ENCODE measurements around the gene TRIM39.
A peak's percentile ranks its signal among the peaks of the same experiment; 100 is the strongest.
"Not testable (repeated sequence)": the region's sequence is repeated elsewhere in the genome, so short reads cannot be mapped to it uniquely, and the experiment has no call there.

The TRIM39 gene

DNA sequence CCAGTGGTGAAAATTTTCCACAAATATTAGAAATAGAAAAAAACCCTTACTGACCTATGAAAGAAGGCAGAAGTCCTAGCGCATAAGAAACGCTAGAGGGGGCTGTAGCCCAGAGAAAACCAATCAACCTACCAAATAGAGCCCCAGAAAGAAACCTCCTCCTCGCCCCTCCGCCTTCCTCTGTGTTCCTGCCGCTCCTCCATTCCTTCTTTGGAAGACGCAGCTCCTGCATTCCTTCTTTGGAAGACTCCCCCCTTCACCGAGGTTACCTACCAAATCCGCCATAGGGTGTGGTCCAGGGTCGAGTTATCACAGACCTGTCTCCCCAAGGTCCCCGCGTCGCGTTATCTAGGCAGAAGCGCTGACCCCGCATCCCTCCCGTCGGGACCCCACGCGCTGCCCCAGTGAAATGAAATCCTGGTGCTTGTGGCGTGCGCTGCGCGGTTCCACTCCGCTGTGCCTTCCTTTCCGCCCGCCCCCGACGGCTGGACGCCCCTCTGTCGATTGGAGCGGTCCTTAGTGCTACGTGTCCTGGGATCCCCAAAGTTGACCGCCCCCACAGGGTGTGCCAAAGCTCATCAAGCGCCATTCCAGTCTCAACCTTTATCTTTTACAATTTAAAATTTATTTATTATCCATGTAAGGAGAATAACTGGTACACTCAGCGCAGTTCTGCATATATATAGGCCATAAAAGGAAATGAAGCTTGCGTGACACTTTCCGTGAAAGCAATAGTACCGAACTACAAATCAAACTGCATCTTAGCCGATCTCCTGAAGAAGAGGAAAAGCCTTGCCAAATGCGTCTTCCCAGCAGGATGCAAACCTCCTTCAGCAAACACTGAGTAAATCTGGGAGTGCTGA is 31.2 kb downstream of the TRIM39 start:
- peak; percentile 17 for DNase-seq (ENCODE audit: low read depth, low spot score)
- TF ChIP-seq, protein P1, sequence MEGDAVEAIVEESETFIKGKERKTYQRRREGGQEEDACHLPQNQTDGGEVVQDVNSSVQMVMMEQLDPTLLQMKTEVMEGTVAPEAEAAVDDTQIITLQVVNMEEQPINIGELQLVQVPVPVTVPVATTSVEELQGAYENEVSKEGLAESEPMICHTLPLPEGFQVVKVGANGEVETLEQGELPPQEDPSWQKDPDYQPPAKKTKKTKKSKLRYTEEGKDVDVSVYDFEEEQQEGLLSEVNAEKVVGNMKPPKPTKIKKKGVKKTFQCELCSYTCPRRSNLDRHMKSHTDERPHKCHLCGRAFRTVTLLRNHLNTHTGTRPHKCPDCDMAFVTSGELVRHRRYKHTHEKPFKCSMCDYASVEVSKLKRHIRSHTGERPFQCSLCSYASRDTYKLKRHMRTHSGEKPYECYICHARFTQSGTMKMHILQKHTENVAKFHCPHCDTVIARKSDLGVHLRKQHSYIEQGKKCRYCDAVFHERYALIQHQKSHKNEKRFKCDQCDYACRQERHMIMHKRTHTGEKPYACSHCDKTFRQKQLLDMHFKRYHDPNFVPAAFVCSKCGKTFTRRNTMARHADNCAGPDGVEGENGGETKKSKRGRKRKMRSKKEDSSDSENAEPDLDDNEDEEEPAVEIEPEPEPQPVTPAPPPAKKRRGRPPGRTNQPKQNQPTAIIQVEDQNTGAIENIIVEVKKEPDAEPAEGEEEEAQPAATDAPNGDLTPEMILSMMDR (IDR thresholded peaks at IDR 0.05; ENCODE audit: insufficient read depth, low read length, missing control alignments): peak; percentile 47
- POLR2A ChIA-PET: no interaction called here
- H3K4me3 ChIP-seq (ENCODE audit: low read depth, low read length): peak overlapping the region; percentile 57
- CTCF ChIA-PET: interaction anchor here (0.8 to 3.6 kb wide), 29 partner anchors 10 to 185 kb away, joined by 3 to 34 read pairs (median 5); partner anchors contain the start of gene RPP21

DNA sequence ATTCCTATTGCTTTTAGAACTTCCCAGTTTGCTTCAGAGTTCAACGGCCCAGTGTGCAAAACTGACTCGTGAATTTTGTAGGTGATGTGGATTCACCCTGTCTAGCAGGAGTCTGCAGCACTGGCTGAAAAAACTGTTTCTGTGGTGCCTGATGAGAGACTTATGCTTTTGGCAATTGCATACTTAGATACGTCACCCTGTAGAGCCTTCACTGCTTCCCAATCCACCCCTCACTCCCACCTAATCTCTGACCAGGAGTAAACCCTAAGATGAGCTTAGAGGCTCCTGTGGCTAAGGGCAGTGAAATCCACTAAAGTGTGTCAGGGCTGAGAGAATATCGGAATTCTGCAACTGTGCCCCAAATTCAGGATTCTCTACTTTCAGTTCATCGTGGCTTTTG is 32.5 kb downstream of the TRIM39 start:
- TF ChIP-seq, protein P1 (IDR thresholded peaks at IDR 0.05; ENCODE audit: insufficient read depth, low read length, missing control alignments): no peak
- no peak overlapping the region for H3K4me3 ChIP-seq (ENCODE audit: low read depth, low read length)
- POLR2A ChIA-PET: no interaction called here
- CTCF ChIA-PET: interaction anchor here (0.9 to 3.6 kb wide), 19 partner anchors 10 to 152 kb away, joined by 3 to 34 read pairs (median 6); partner anchors contain the start of gene RPP21
- no peak for DNase-seq (ENCODE audit: low read depth, low spot score)

DNA sequence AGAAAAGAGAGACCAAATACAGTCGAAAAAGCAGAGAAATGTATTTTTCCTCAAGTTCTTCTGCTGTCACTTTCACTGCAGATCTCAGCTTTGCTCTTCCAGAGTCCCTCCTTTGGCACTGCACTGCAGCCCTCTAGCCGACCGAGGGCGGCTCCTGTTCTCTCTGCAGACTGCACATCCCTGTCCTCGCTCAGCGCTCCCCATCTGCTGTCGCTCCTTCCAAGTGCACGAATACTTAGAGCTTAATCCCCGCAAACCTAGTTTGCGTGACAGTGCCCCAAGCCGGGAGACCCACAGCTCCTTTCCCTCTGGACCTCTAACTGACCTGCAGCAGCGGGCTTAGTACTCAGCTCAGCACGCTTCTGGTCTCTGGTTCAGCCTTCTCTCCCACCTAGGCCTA is 33.4 kb downstream of the TRIM39 start:
- no peak overlapping the region for H3K4me3 ChIP-seq (ENCODE audit: low read depth, low read length)
- CTCF ChIA-PET: interaction anchor here (0.9 to 3.6 kb wide), 5 partner anchors 9 to 37 kb away, joined by 3 to 34 read pairs (median 10); no protein-coding TSS in a partner anchor
- POLR2A ChIA-PET: no interaction called here
- no peak for DNase-seq (ENCODE audit: low read depth, low spot score)
- TF ChIP-seq, protein P1 (IDR thresholded peaks at IDR 0.05; ENCODE audit: insufficient read depth, low read length, missing control alignments): no peak

DNA sequence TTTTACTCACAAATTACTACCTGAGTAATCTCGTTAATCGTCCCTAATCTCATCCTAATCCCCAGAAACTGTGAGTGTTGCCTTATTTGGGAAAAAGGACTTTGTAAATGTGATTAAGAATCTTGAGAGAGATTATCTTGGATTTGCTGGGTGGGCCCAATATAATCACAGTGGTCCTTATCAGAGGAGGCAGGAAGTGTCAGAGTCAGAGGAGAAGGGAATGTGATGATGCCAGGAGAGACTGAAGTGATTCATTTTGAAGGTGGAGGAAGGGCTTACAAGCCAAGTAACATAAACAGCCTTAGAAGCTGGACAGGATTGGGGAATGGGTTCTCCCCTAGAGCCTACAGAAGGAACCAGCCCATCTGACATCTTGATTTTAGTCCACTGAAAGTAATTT is 34.9 kb downstream of the TRIM39 start:
- CTCF ChIA-PET: no interaction called here
- DNase-seq (ENCODE audit: low read depth, low spot score): no peak
- POLR2A ChIA-PET: no interaction called here
- H3K4me3 ChIP-seq (ENCODE audit: low read depth, low read length): no peak overlapping the region
- TF ChIP-seq, protein P1 (IDR thresholded peaks at IDR 0.05; ENCODE audit: insufficient read depth, low read length, missing control alignments): no peak

DNA sequence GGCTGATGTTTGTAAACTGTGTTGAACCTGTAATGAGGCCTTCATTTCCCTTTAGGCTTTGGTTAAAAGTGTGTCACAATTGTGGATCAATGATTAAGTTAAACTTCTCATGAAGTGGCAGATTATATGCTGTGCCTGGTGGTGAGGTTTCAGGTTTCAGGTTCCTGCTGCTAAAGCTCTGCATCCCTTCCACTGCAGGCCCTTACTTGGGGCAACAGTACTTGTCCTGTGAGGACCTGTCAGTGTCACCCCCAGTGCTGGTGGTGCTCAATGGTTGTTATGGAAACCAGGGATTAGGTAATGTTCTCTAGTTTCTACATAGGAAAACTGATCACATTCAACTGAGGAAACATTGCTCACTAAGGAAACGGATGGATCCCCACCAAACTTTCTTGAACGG is 36.7 kb downstream of the TRIM39 start:
- ChIA-PET CTCF (interaction anchor here (1.0 to 1.4 kb wide), 2 partner anchors 33 to 89 kb away, joined by 3 to 4 read pairs; no protein-coding TSS in a partner anchor), POLR2A (no interaction called here)
- no peak overlapping the region for H3K4me3 ChIP-seq (ENCODE audit: low read depth, low read length)
- TF ChIP-seq, protein P1 (IDR thresholded peaks at IDR 0.05; ENCODE audit: insufficient read depth, low read length, missing control alignments): no peak
- DNase-seq (ENCODE audit: low read depth, low spot score): no peak

DNA sequence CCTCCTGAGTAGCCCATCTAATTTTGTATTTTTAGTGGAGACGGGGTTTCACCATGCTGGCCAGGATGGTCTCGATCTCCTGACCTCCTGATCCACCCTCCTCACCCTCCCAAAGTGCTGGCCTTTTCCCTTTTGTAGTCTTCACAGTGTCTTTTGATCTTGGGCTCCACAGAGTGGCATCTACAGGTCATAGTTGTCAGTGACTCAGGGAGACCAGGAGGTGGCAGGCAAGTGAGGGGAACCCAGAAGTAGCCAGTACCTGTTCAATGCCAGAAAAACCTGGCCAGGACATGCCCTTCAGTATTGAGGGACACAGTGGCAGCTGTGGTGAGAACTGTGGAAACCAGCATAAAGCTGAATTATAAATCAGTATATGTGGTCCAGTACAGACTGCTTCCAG is 37.9 kb downstream of the TRIM39 start:
- DNase-seq (ENCODE audit: low read depth, low spot score): no peak
- no peak overlapping the region for H3K4me3 ChIP-seq (ENCODE audit: low read depth, low read length)
- CTCF ChIA-PET: interaction anchor here (0.7 to 1.4 kb wide), 2 partner anchors 88 to 146 kb away, joined by 3 read pairs; no protein-coding TSS in a partner anchor
- TF ChIP-seq, protein P1 (IDR thresholded peaks at IDR 0.05; ENCODE audit: insufficient read depth, low read length, missing control alignments): no peak
- POLR2A ChIA-PET: no interaction called here

DNA sequence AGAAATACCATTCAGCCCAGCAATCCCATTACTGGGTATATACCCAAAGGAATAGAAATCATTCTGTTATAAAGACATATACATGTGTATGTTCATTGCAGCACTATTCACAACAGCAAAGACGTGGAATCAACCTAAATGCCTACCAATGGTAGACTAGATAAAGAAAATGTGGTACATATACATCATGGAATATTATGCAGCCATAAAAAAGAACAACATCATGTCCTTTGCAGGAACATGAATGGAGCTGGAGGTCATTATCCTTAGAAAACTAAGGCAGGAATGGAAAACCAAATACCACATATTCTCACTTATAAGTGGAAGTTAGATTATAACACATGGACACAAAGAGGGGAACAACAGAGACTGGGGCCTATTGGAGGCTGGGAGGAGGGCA is 42.6 kb downstream of the TRIM39 start:
- H3K4me3 ChIP-seq (ENCODE audit: low read depth, low read length); POLR2A ChIA-PET; DNase-seq (ENCODE audit: low read depth, low spot score): not testable (repeated sequence)
- CTCF ChIA-PET: interaction anchor here (2.0 to 6.3 kb wide), 4 partner anchors 10 to 84 kb away, joined by 6 to 34 read pairs (median 8); no protein-coding TSS in a partner anchor
